ENCODE data around the gene PRXL2B.

DNA sequence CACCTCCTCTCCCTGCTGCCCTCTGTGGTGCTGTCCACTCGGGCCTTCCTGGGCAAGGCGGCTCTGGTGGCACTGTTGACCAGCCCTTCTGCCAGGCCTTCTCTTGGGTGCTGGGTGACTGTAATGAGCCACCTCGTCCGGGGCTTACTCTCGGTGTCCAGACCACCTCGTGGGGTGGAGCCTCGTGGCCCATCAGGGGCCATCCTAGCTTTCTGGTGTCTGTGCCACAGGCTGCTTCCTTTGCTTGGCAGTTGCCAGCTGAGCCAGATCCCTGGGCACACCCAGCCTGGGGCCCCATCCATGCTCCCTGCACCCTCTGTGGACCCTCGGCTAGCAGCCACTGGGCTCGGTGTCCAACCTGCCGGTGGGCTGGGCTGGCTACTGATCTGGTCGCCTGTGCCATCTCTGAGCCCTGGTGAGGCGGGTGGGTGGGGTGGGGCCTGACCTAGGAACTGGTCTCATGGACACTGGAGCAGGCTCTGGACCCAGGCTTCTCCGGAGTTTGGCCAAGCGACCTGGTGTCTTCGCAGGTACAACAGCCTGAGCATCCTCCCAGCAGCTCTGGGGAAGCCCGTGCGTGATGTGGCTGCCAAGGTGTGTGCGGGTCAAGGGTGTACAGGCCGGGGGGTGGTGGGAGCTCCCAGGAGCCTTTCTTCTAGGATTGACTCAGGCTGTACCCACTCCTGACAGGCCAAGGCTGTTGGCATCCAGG is 1.4 kb downstream of the PRXL2B start:
- TF ChIP-seq, protein P1, sequence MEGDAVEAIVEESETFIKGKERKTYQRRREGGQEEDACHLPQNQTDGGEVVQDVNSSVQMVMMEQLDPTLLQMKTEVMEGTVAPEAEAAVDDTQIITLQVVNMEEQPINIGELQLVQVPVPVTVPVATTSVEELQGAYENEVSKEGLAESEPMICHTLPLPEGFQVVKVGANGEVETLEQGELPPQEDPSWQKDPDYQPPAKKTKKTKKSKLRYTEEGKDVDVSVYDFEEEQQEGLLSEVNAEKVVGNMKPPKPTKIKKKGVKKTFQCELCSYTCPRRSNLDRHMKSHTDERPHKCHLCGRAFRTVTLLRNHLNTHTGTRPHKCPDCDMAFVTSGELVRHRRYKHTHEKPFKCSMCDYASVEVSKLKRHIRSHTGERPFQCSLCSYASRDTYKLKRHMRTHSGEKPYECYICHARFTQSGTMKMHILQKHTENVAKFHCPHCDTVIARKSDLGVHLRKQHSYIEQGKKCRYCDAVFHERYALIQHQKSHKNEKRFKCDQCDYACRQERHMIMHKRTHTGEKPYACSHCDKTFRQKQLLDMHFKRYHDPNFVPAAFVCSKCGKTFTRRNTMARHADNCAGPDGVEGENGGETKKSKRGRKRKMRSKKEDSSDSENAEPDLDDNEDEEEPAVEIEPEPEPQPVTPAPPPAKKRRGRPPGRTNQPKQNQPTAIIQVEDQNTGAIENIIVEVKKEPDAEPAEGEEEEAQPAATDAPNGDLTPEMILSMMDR (IDR thresholded peaks at IDR 0.05): no peak
- TF ChIP-seq POLR2A (IDR thresholded peaks at IDR 0.05): no peak
